ENCODE measurements around the gene SARNP.

The SARNP gene

DNA sequence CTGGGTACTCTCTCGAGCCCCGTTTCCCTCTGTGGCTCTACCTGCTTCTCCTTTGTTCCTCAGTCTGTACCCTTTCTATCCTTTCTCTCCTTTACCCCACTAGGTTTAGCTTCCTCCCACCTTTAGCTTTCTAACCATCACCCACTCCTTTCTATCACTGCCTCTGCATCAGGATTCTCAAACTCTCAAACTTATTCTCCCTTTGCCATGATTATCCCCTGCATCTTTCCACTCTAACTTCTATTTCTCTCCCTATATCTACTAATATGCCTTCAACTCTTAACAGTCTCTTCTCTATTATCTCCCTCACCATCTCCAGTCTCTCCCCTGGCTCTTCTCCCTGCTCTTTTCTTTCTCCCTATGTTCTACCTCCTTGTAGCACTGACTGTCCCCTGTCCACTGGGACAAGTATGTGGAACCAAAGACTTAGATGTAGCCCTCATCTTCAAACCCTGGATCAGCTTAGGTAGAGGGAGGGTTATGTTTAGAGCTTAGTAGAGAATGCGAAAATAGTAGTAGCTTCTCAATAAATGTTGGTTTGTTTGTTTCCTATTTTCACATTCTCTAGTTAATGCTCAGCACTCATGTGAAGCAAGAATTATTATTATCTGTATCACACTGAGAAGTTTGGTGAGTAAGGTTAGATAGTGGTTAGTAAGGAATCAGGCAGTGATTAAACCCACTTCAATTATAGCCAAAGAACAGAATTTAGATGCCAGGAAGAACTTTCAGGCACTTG lies 71.2 kb downstream of the SARNP start:
- peaks cover 26% of the 10 kb centered on the region for H3K4me1 Mint-ChIP-seq (ENCODE audit: low read depth)
- H3K27me3 Mint-ChIP-seq (ENCODE audit: low read depth), result no peaks in the 10 kb centered on the region
- H3K36me3 Mint-ChIP-seq (ENCODE audit: low read depth), result peaks cover 15% of the 10 kb centered on the region
- peak overlapping the region; percentile 28 for H3K27ac Mint-ChIP-seq
- peak overlapping the region; percentile 41 for H3K4me3 Mint-ChIP-seq
- H3K9me3 Mint-ChIP-seq, result no peaks in the 10 kb centered on the region

GRCh38 chr12:55745361-55746173 lies 72.0 kb downstream of the SARNP start:
- peaks cover 12% of the 10 kb centered on the region for H3K36me3 Mint-ChIP-seq (ENCODE audit: low read depth)
- no peak overlapping the region for H3K27ac Mint-ChIP-seq
- H3K27me3 Mint-ChIP-seq (ENCODE audit: low read depth), result no peaks in the 10 kb centered on the region
- peaks cover 26% of the 10 kb centered on the region for H3K4me1 Mint-ChIP-seq (ENCODE audit: low read depth)
- no peaks in the 10 kb centered on the region for H3K9me3 Mint-ChIP-seq
- peak overlapping the region; percentile 41 for H3K4me3 Mint-ChIP-seq

- H3K27ac Mint-ChIP-seq, result peak overlapping the region; percentile 13
Observed at GRCh38 chr12:55744340-55745030, 73.0 kb downstream of the SARNP start.

DNA sequence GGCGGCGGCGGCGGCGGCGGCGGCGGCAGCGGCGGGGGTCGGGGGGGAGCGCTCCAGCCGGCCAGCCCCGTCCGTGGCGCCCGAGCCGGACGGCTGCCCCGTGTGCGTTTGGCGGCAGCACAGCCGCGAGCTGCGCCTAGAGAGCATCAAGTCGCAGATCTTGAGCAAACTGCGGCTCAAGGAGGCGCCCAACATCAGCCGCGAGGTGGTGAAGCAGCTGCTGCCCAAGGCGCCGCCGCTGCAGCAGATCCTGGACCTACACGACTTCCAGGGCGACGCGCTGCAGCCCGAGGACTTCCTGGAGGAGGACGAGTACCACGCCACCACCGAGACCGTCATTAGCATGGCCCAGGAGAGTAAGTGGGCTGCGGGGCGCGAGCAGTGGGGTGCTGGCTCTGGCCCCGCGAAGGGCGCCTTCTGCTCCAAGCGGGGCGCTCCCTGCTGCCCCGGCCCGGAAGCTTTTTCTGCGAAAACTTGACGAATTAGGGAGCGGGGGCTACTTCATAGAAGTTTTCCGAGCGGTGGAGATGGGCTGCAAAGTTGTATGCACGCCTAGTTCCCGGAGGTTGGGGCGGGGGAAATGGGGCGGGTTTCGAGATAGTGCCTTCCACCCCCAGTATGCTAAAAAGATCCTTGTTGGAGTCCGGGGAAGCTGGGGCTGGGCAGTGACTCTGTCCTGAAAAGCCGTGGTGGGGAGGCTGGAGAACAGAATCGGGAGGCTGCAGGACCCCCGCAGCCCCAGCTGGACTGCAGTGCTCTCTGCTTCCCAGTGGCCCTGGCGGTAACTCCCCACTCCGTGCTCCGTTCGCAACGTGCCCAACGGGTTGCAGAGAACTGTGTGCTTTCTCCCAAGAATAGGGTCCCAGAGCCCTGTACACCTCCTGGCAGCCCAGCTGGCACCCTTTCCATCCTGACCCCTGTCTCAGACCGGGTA lies 73.9 kb downstream of the SARNP start:
- peak overlapping the region; percentile 46 for H3K27ac Mint-ChIP-seq
- H3K36me3 Mint-ChIP-seq (ENCODE audit: low read depth), result peaks cover 6% of the 10 kb centered on the region
- H3K4me3 Mint-ChIP-seq, result peak overlapping the region; percentile 91
- no peaks in the 10 kb centered on the region for H3K9me3 Mint-ChIP-seq
- no peaks in the 10 kb centered on the region for H3K27me3 Mint-ChIP-seq (ENCODE audit: low read depth)
- peaks cover 29% of the 10 kb centered on the region for H3K4me1 Mint-ChIP-seq (ENCODE audit: low read depth)

More at GRCh38 chr12:55744340-55745030, 73.0 kb downstream of the SARNP start:
- no peaks in the 10 kb centered on the region for H3K9me3 Mint-ChIP-seq
- H3K4me3 Mint-ChIP-seq, result peak overlapping the region; percentile 91
- H3K36me3 Mint-ChIP-seq (ENCODE audit: low read depth), result peaks cover 8% of the 10 kb centered on the region
- H3K27me3 Mint-ChIP-seq (ENCODE audit: low read depth), result no peaks in the 10 kb centered on the region
- H3K4me1 Mint-ChIP-seq (ENCODE audit: low read depth), result peaks cover 26% of the 10 kb centered on the region

GRCh38 chr12:55742719-55743405 lies 74.7 kb downstream of the SARNP start, which contains the start of gene GDF11:
GDF11 (plus strand) TSS chr12:55743122; CDS start chr12:55743317, 195 bp downstream.
- Mint-ChIP-seq H3K9me3 (no peaks in the 10 kb centered on the region), H3K4me1 (ENCODE audit: low read depth) (peaks cover 33% of the 10 kb centered on the region), H3K36me3 (ENCODE audit: low read depth) (peaks cover 4% of the 10 kb centered on the region), H3K4me3 (peak within 1 kb of the TSS; percentile 91), H3K27ac (peak within 1 kb of the TSS; percentile 57), H3K27me3 (ENCODE audit: low read depth) (no peaks in the 10 kb centered on the region)

DNA sequence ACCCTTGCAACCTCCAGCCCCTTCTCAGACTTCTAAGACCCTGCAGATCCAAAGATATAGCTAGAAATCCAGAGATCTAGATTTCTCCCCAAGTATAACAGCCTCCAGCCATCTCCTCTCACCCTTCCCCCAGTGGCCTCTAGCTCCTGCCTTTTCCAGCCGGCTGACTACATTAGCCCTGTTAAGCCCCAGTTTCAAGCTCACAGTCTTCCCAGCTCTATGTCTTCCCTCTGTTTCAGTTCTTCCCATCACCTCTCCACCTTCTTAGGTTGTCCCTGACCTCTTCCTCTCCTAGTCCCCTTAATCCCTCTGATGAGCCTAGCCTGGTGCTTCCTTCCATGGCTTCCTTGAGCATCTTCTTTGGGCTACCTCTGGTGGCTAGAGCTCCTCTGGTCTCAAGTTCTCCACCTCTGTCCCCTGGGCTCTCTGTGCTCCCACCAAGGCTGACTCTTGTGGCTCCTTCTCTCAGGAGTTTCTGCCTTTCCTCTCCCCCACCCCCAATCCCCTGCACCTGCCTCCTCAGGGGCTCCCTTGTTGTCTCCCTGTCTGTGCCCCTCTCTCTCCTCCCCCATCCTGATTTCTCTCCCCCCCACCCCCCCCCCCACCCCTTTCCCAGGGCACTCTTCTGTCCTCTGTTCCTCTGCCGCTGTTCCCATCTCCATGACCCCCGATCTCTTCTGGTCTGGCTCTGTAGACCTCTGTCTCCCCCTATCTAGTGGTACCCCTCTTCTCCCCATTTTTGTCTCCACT lies 75.4 kb downstream of the SARNP start:
- H3K4me3 Mint-ChIP-seq, result peak overlapping the region; percentile 84
- no peaks in the 10 kb centered on the region for H3K9me3 Mint-ChIP-seq
- no peaks in the 10 kb centered on the region for H3K36me3 Mint-ChIP-seq (ENCODE audit: low read depth)
- H3K27ac Mint-ChIP-seq, result peak overlapping the region; percentile 57
- peaks cover 41% of the 10 kb centered on the region for H3K4me1 Mint-ChIP-seq (ENCODE audit: low read depth)
- H3K27me3 Mint-ChIP-seq (ENCODE audit: low read depth), result no peaks in the 10 kb centered on the region

- peak overlapping the region; percentile 82 for H3K4me3 Mint-ChIP-seq
- no peak overlapping the region for H3K27ac Mint-ChIP-seq
- H3K36me3 Mint-ChIP-seq (ENCODE audit: low read depth), result no peaks in the 10 kb centered on the region
- H3K27me3 Mint-ChIP-seq (ENCODE audit: low read depth), result no peaks in the 10 kb centered on the region
- peaks cover 26% of the 10 kb centered on the region for H3K4me1 Mint-ChIP-seq (ENCODE audit: low read depth)
- no peaks in the 10 kb centered on the region for H3K9me3 Mint-ChIP-seq
Observed at GRCh38 chr12:55739025-55739378, 78.5 kb downstream of the SARNP start.

- H3K27ac Mint-ChIP-seq, result peak overlapping the region; percentile 82
- H3K27me3 Mint-ChIP-seq (ENCODE audit: low read depth), result no peaks in the 10 kb centered on the region
- peak overlapping the region; percentile 82 for H3K4me3 Mint-ChIP-seq
- H3K36me3 Mint-ChIP-seq (ENCODE audit: low read depth), result no peaks in the 10 kb centered on the region
- no peaks in the 10 kb centered on the region for H3K9me3 Mint-ChIP-seq
- H3K4me1 Mint-ChIP-seq (ENCODE audit: low read depth), result peaks cover 26% of the 10 kb centered on the region
Observed at GRCh38 chr12:55738123-55739024, 79.2 kb downstream of the SARNP start.

DNA sequence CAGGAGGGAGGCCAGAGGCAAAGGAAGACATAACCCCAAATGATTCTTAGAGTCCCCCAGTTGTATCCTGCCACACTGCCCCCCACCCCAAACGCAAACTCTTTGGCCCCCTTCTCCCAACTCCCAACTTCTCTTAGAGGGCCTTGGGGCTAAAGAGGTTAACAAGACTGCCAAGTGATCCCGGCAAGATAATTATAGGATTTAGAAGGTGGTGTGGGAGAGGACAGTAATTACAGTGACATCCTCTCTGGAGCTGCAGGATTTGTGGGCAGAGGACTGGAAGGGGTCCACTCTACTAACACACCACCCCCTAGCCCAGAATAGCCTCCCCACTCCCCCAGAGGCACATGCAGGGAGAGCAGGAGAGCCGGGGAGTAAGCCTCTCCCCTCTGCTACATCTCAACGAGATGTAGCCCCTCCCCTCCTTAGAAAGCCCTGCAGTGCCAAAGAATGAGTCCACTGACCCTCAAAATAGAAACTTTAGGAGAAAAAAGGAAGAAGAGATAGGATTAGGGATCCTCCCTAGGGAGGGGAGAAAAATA lies 79.9 kb downstream of the SARNP start:
- Mint-ChIP-seq H3K27me3 (ENCODE audit: low read depth) (no peaks in the 10 kb centered on the region), H3K4me3 (peak overlapping the region; percentile 82), H3K9me3 (no peaks in the 10 kb centered on the region), H3K36me3 (ENCODE audit: low read depth) (no peaks in the 10 kb centered on the region), H3K4me1 (ENCODE audit: low read depth) (peaks cover 25% of the 10 kb centered on the region), H3K27ac (peak overlapping the region; percentile 82)

DNA sequence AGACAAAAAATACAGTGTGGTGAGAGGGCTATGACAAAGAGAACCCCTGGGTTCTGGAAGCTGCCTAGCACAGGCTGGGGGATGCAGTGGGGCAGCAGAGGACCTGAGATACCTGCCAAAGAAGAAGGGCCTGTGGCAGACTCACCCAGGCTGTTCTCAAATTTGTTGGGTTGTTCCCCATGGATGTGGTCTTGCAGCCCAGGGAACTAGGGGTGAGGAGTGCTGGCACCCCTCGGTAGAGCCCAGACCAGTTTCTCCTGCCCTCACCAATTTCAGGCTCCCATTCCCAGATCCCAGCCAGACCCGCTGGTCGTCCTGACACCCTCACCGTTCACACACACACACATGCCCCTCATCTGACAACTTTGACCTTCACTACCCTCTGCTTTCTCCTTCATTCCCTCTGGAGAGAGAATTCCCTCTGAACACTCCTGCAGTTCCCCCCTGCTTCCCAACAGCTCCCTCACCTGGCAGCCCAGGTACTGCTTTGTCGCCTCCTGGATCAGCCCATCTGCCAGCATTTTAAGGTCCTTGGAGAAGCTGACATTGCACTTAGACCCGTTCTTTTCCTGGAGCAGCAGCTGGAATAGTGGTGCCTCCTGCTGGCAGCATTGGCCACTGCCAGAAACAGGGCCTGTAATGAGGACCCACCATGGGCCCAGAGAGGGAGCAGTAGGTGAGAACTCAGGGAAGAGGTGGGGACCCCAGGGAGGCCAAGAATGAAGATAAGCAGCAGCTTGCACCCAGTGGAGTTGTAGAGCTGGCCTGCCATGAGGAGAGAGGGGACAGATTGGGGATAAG lies 80.5 kb downstream of the SARNP start:
- no peaks in the 10 kb centered on the region for H3K27me3 Mint-ChIP-seq (ENCODE audit: low read depth)
- peak overlapping the region; percentile 82 for H3K4me3 Mint-ChIP-seq
- H3K27ac Mint-ChIP-seq, result peak overlapping the region; percentile 74
- no peaks in the 10 kb centered on the region for H3K9me3 Mint-ChIP-seq
- peaks cover 20% of the 10 kb centered on the region for H3K4me1 Mint-ChIP-seq (ENCODE audit: low read depth)
- H3K36me3 Mint-ChIP-seq (ENCODE audit: low read depth), result no peaks in the 10 kb centered on the region

DNA sequence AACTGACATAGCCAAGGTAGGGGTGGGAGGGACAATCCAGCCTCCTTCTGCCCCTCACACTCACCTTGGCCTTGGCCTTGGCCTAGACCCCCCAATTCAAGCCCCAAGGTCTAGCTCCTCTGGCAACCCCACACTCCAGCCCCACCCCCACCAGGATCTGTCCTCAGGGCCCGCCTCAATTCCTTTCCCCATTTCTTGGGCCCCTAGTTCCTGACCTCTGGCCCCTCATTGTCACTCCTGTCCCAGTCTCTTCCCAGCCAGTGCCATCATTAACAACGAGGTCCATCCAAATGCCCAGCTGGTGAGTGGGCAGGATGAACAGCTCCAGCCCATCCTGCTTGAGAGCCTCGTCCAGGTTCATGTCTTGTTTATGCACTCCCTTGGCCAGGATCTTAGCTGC lies 81.4 kb downstream of the SARNP start:
- Mint-ChIP-seq H3K4me1 (ENCODE audit: low read depth) (peaks cover 16% of the 10 kb centered on the region), H3K9me3 (no peaks in the 10 kb centered on the region), H3K27ac (no peak overlapping the region), H3K4me3 (no peak overlapping the region), H3K27me3 (ENCODE audit: low read depth) (no peaks in the 10 kb centered on the region), H3K36me3 (ENCODE audit: low read depth) (no peaks in the 10 kb centered on the region)
